Breast epithelium (tissue), 3 donors: ENCODE results near the gene ITGB2.

Experiments used
- POLR2A ChIP-seq: fragments of 450-650 bp; IDR thresholded peaks from one replicate; pipeline ENCODE4 v1.6.1; 2016; ENCODE audit warnings: antibody characterized with exemption, mild to moderate bottlenecking, moderate library complexity
- TF ChIP-seq, protein P1 (sequence below), 3 donors: fragments of 450-650 bp; IDR thresholded peaks; one replicate each; pipeline ENCODE4 v1.5.1; 2016 to 2017; ENCODE audit warnings: antibody characterized with exemption in 3 of 3, mild to moderate bottlenecking in 3 of 3, moderate library complexity in 3 of 3

- TF ChIP-seq, protein P1, sequence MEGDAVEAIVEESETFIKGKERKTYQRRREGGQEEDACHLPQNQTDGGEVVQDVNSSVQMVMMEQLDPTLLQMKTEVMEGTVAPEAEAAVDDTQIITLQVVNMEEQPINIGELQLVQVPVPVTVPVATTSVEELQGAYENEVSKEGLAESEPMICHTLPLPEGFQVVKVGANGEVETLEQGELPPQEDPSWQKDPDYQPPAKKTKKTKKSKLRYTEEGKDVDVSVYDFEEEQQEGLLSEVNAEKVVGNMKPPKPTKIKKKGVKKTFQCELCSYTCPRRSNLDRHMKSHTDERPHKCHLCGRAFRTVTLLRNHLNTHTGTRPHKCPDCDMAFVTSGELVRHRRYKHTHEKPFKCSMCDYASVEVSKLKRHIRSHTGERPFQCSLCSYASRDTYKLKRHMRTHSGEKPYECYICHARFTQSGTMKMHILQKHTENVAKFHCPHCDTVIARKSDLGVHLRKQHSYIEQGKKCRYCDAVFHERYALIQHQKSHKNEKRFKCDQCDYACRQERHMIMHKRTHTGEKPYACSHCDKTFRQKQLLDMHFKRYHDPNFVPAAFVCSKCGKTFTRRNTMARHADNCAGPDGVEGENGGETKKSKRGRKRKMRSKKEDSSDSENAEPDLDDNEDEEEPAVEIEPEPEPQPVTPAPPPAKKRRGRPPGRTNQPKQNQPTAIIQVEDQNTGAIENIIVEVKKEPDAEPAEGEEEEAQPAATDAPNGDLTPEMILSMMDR (IDR thresholded peaks at IDR 0.05), result no peak
- no peak for TF ChIP-seq POLR2A
Measured at GRCh38 chr21:44893948-44894656, 26.6 kb downstream of the ITGB2 start.
